Epithelial cell of proximal tubule (primary cell): ENCODE data around the gene FIZ1. TPM values are rescaled to one million over a fixed set of nuclear protein-coding genes. Genes with fewer than 3 reads are reported as not detected.
A peak's percentile ranks its signal among the peaks of the same experiment; 100 is the strongest.

Experiments used
- DNase-seq: peaks from one replicate; pipeline ENCODE4 v3.0.0-alpha.2; 2011; ENCODE audit warnings: low read depth
- H3K4me3 ChIP-seq: 2 replicates; pipeline ENCODE4 v1.5.1; 2011; ENCODE audit warnings: low read depth, mild to moderate bottlenecking, low read length
- CTCF ChIP-seq: conservative IDR thresholded peaks from 2 replicates; pipeline ENCODE4 v1.5.1; 2012; ENCODE audit warnings: low read depth, mild to moderate bottlenecking, low read length
- total RNA-seq: library from RNA; depleted of rRNA; stranded (reverse); fragments of >200 nt; gene quantifications from 2 replicates; pipeline ENCODE4 v1.2.3, GENCODE V29; 2015

Gene FIZ1
- total RNA-seq, 1 donor from 2014 or later: 9.7 TPM

GRCh38 chr19:55640577-55641425 is 41.5 kb upstream of the FIZ1 start, which contains the start of gene ZNF580:
TSS of gene ZNF580 (plus strand) at chr19:55641002. CDS start at chr19:55642509, 1,507 bp downstream.
- DNase-seq: no peak
- peak within 1 kb of the TSS; percentile 85 for H3K4me3 ChIP-seq
- no peak for TF ChIP-seq CTCF

GRCh38 chr19:55640043-55640576 is 40.8 kb upstream of the FIZ1 start:
- DNase-seq: no peak
- TF ChIP-seq CTCF: peak; percentile 50

GRCh38 chr19:55638864-55639359 is 39.6 kb upstream of the FIZ1 start:
- H3K4me3 ChIP-seq: no peak overlapping the region
- no peak for DNase-seq
- TF ChIP-seq CTCF: peak; percentile 68

More at GRCh38 chr19:55640043-55640576, 40.8 kb upstream of the FIZ1 start:
- H3K4me3 ChIP-seq: peak overlapping the region; percentile 85

- no peak overlapping the region for H3K4me3 ChIP-seq
- no peak for DNase-seq
- TF ChIP-seq CTCF: no peak
Observed at GRCh38 chr19:55637534-55637933, 38.2 kb upstream of the FIZ1 start.

GRCh38 chr19:55636723-55637122 is 37.4 kb upstream of the FIZ1 start:
- DNase-seq: no peak
- no peak overlapping the region for H3K4me3 ChIP-seq

GRCh38 chr19:55635856-55636440 is 36.6 kb upstream of the FIZ1 start:
- peak overlapping the region; percentile 88 for H3K4me3 ChIP-seq
- no peak for DNase-seq
- no peak for TF ChIP-seq CTCF

More at GRCh38 chr19:55636723-55637122, 37.4 kb upstream of the FIZ1 start:
- no peak for TF ChIP-seq CTCF
